GM10248 (cell line): ENCODE measurements around the gene CELA1.

Source experiments
- CTCF ChIA-PET: fragments of 300-600 bp; sonication (Branson Sonifier 250); formaldehyde crosslinking; extraction: SDS; loops from one replicate; lab custom pipeline; 2021; ENCODE audit warnings: antibody characterized with exemption; lab: Yijun Ruan, JAX
- POLR2A ChIA-PET: fragments of 350-650 bp; sonication (Branson Sonifier 250); formaldehyde crosslinking; extraction: SDS; loops from one replicate; lab custom pipeline; 2020; ENCODE audit warnings: antibody characterized with exemption; lab: Yijun Ruan, JAX
- DNase-seq: peaks from one replicate; pipeline ENCODE4 v3.0.0; 2012; ENCODE audit errors: extremely low spot score
- TF ChIP-seq, protein P1 (sequence below): IDR thresholded peaks from 2 replicates; pipeline ENCODE4 v1.5.1; 2012; ENCODE audit warnings: mild to moderate bottlenecking, low read depth; ENCODE audit errors: extremely low read depth, missing control alignments, control extremely low read depth

The CELA1 gene

DNA sequence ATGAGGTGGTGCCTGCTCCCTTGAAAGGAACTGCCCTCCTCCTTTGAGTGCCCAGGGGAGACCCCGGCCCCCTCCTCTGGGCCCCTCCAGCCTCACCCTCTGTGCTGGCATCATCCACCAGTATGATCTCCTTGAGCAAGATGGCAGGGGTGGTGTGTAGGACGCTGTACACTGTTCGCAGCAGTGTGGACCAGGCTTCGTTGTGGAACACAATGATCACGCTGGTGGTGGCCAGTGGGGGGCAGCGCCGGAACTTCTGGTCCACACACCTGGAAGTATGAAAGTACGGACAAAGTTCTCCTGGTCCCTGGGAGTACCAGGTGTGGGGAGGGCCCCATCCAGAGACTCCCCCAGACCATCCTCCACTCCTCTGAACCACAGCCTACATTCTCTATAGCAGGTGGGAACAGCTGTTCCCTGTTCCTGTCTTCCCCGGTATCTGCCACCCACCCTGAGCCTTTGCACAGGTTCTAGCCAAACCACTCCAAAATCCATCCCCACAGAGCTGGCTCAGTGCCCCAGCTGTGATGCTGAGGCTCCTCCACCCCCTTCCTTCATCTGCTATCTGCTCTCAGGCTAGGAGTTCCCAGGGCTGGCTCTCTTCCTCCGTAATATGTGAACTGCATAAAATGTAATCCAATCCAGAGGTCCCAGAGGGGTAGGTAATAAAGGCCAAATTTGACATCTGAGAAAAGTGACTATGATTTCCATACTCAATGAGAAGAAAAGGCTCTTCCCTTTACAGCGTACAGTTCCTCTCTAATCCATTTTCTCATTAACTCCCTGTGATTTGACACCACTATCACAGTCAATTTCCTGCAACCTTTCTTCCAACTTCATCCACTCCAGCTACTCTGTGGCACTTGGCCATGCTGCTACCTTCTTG, 30.9 kb upstream of the CELA1 start:
- TF ChIP-seq, protein P1, sequence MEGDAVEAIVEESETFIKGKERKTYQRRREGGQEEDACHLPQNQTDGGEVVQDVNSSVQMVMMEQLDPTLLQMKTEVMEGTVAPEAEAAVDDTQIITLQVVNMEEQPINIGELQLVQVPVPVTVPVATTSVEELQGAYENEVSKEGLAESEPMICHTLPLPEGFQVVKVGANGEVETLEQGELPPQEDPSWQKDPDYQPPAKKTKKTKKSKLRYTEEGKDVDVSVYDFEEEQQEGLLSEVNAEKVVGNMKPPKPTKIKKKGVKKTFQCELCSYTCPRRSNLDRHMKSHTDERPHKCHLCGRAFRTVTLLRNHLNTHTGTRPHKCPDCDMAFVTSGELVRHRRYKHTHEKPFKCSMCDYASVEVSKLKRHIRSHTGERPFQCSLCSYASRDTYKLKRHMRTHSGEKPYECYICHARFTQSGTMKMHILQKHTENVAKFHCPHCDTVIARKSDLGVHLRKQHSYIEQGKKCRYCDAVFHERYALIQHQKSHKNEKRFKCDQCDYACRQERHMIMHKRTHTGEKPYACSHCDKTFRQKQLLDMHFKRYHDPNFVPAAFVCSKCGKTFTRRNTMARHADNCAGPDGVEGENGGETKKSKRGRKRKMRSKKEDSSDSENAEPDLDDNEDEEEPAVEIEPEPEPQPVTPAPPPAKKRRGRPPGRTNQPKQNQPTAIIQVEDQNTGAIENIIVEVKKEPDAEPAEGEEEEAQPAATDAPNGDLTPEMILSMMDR = no peak
- CTCF ChIA-PET = interaction anchor here (1.6 kb wide), 1 partner anchor 155 kb away, joined by 3 read pairs; no protein-coding TSS in a partner anchor
- DNase-seq = no peak
- POLR2A ChIA-PET = interaction anchor here (0.6 kb wide), 1 partner anchor 489 kb away, joined by 3 read pairs; no protein-coding TSS in a partner anchor

DNA sequence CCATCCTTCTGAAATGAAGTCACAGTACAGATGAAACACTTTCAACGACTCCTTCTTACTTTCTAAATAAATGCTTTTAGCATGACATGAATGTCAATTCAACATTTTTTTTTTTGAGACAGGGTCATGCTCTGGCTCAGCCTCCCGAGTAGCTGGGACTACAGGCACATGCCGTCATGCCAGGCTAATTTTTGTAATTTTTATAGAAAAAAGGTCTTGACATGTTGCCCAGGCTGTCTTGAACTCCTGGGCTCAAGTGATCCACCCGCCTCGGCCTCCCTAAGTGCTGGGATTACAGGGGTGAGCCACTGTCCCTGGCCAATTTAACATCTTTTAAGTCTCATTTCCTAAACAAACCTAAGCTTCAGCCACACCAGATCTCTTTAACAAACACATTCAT, 28.4 kb upstream of the CELA1 start:
- POLR2A ChIA-PET = no interaction called here
- CTCF ChIA-PET = interaction anchor here (1.3 to 1.5 kb wide), 2 partner anchors 11 to 47 kb away, joined by 3 to 5 read pairs; no protein-coding TSS in a partner anchor
- no peak for DNase-seq
- TF ChIP-seq, protein P1 = no peak

DNA sequence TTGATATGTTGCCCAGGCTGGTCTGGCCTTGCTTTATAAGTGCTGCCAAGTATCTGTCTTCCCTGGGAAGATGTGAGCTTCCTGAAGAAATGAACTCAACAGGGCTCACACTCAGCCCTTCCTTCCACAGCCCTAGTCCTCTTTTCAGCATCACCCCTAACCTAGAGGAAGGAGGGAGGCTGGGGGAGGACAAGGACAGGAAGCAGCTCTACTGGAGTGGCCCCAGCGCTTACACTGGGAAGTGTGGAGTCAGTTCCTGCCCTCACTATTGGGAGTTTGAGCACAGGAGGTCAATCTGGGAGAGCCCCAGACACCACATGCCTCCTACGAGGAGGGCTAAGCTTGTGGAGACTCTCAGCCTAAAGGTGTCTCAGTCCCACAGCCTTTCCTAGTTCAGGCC, 27.9 kb upstream of the CELA1 start:
- ChIA-PET CTCF (interaction anchor here (0.8 to 1.5 kb wide), 3 partner anchors 12 to 47 kb away, joined by 3 to 5 read pairs (median 3); no protein-coding TSS in a partner anchor), POLR2A (no interaction called here)
- DNase-seq = no peak
- TF ChIP-seq, protein P1 = no peak

DNA sequence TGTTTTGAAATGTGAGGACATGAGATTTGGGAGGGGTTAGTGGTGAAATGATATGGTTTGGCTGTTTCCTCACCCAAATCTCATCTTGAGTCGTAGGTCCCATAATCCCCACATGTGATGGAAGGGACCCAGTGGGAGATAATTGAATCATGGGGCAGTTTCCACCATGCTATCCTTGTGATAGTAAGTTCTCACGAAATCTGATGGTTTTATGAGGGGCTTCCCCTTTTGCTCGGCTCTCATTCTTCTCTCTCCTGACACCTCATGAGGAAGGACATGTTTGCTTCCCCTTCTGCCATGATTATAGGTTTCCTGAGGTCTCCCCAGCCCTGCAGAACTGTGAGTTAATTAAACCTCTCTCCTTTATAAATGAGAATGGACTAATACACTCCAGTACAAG, 26.7 kb upstream of the CELA1 start:
- ChIA-PET CTCF (no interaction called here), POLR2A (no interaction called here)
- TF ChIP-seq, protein P1 = no peak
- no peak for DNase-seq

DNA sequence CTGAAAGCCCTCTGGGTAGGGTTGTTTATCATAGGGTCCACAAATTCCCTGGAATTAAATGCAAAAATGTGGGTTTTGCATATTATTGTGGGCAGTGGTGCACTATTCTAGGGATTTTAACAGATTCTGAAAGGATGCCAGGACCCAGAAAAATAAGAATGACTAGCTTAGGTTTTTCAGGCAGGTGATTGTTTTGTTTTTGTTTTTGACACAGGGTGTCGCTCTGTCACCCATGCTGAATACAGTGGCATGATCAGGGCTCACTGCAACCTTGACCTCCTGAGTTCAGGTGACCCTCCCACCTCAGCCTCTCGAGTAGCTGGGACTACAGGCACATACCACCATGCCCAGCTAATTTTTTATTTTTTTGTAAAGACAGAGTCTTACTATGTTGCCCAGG, 25.5 kb upstream of the CELA1 start:
- ChIA-PET CTCF (interaction anchor here (0.8 to 1.8 kb wide), 4 partner anchors 11 to 27 kb away, joined by 3 to 6 read pairs (median 4); partner anchors contain the start of gene GALNT6), POLR2A (no interaction called here)
- no peak for DNase-seq
- TF ChIP-seq, protein P1 = no peak

DNA sequence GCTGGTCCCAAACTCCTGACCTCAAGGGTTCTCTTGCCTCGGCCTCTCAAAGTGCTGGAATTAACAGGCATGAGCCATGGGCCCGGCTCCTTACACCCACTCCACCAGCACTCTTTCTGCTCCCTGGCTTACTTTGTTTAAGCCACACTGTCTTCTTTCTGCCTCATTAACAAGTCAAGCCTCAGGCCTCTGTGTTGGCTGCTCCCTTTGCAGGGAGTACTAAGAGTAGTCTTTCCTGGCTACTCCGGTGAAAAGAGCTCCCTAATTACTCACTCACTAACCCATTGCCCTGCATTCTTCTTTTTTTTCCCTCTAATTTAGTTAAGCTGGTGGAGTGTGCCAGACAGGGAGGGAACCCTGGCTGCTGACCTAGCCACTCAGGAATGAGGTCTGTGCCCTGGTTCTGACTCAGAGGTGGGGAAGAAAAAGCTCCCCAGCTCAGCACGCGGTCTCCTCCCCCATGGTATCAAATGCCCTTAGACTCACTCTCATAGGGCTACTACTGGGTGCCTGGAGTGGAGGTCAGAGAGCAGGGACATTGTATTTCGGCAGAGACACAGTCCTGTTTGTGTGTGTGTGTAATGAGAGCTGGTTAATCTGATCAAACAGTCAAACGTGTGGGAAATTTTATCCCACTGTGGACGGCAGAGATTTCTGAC, 24.9 kb upstream of the CELA1 start:
- DNase-seq = no peak
- TF ChIP-seq, protein P1 = no peak
- ChIA-PET POLR2A (no interaction called here), CTCF (interaction anchor here (0.8 to 1.8 kb wide), 4 partner anchors 10 to 27 kb away, joined by 3 to 6 read pairs (median 4); partner anchors contain the start of gene GALNT6)
